AG04449 (cell line): ENCODE results near the gene TSPAN11.

Experiments used
- CTCF ChIA-PET: fragments of 350-600 bp; formaldehyde crosslinking; extraction: SDS; loops from one replicate; lab custom pipeline; 2021; ENCODE audit warnings: antibody characterized with exemption; lab: Yijun Ruan, JAX
- POLR2A ChIA-PET: fragments of 400-600, 350-600 bp; formaldehyde crosslinking; extraction: SDS; loops from one replicate; lab custom pipeline; 2020; ENCODE audit warnings: antibody characterized with exemption, inconsistent platforms; lab: Yijun Ruan, JAX
- DNase-seq: peaks from one replicate; pipeline ENCODE4 v3.0.0-alpha.2; 2010; ENCODE audit warnings: low read depth, low spot score
- H3K4me3 ChIP-seq: 2 replicates; pipeline ENCODE4 v1.5.1; 2011; ENCODE audit warnings: low read depth, mild to moderate bottlenecking, control low read depth, low read length
- TF ChIP-seq, protein P1 (sequence below): IDR thresholded peaks from one replicate; pipeline ENCODE4 v1.5.1; 2011; ENCODE audit warnings: mild to moderate bottlenecking, moderate library complexity, low read length, control low read depth, inconsistent platforms; ENCODE audit not compliant: insufficient read depth; ENCODE audit errors: missing control alignments

TSPAN11 gene

DNA sequence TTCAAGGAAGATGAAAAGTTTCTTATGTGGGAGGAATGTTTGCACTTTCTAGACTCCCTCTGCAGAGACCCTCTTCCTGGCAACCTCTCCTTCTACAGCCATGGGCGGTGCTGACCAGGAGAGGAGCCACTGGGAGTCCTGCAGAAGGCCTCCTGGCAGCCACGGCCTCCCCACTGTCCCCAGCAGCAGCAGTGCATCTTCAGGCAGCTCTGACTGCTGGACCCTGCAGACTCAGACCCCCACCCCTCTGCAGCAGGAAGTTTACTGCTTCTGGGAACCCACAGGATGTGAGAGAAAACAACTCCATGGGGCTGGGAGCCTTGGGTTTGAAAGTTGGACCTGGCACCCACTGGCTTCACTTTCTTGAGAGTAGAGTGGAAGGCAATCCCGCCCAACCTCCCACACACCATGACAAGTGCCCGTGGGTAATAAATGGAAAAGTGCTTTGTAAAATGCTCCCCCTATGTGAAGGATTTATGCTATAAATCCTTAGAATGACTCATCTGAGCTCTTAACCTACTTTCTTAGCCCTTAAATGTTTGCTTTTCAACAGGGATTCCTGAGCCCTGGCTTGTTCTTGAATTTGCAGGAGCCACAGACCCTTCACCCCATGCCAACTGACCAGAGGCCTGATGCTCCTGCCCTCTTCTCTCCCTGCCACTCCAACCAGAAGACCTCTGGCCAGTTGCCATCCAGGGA lies 109.6 kb downstream of the TSPAN11 start:
- H3K4me3 ChIP-seq, result no peak overlapping the region
- ChIA-PET CTCF (no interaction called here), POLR2A (no interaction called here)
- DNase-seq, result no peak
- TF ChIP-seq, protein P1, sequence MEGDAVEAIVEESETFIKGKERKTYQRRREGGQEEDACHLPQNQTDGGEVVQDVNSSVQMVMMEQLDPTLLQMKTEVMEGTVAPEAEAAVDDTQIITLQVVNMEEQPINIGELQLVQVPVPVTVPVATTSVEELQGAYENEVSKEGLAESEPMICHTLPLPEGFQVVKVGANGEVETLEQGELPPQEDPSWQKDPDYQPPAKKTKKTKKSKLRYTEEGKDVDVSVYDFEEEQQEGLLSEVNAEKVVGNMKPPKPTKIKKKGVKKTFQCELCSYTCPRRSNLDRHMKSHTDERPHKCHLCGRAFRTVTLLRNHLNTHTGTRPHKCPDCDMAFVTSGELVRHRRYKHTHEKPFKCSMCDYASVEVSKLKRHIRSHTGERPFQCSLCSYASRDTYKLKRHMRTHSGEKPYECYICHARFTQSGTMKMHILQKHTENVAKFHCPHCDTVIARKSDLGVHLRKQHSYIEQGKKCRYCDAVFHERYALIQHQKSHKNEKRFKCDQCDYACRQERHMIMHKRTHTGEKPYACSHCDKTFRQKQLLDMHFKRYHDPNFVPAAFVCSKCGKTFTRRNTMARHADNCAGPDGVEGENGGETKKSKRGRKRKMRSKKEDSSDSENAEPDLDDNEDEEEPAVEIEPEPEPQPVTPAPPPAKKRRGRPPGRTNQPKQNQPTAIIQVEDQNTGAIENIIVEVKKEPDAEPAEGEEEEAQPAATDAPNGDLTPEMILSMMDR, result no peak

DNA sequence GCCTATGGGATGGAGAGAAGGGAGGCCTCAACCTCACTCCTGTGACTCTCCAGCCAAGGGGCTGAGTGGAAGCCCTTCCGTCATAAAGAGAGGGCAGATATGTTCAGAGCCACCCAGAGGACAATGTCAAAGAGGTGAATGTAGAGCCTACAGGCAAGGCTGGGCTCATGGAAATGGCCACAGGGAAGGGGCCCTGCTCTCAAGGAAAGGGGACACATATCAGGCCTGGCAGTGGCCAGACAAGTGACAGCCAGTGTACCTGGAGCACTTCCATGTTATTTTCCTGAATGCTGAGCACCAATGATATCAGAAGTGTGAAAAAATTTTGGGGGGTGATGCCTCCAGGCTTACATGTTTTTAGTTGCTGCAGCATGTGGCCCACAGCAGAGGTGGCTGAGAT lies 110.5 kb downstream of the TSPAN11 start:
- H3K4me3 ChIP-seq, result no peak overlapping the region
- TF ChIP-seq, protein P1, result no peak
- ChIA-PET POLR2A (no interaction called here), CTCF (no interaction called here)
- no peak for DNase-seq

DNA sequence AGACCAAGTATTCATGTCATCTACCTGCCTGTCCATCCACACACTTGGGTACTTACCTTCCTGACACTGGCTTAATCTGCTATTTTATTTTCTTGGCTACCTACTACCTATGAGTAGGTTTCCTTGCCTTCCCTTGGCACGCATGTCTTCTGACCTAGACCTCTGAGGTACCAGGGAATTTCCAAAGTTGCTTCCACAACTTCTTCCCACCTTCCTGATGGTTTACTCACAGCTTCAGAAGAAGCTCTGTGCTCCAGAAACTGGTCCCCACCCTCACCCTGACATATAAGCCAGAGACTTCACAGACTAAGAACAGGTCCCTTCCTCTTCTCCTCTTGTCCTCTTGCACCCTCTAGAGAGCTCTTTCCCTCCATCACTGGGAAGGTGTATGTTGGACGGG lies 111.4 kb downstream of the TSPAN11 start:
- TF ChIP-seq, protein P1, result no peak
- ChIA-PET CTCF (no interaction called here), POLR2A (no interaction called here)
- DNase-seq, result no peak
- H3K4me3 ChIP-seq, result no peak overlapping the region

DNA sequence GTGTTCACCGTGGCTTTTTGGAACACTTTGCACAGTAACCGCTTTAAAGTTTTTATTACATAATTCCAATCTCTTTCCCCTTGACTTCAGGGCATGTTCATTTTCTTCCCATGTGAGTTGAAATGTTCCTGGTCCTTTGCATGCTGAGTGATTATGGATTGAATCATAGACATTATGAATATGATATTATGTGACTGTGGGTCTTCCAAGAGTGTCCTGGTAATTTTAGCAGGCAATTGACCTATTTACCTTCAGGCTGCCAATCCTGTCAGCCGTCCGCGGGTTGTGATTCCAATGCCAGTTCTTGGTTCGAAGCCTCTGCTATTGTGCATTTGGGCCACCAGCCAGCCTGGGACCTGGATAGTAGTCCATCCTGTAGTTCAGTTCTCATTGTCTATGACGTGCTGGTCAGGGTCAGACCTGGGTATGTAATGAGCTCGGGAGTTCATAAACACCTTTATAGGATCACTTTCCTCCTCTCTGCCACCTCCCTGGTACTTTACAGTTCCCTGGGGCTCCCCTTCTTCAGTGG lies 114.6 kb downstream of the TSPAN11 start:
- H3K4me3 ChIP-seq, result no peak overlapping the region
- POLR2A ChIA-PET, result no interaction called here
- CTCF ChIA-PET, result no interaction called here
- TF ChIP-seq, protein P1, result no peak
- no peak for DNase-seq
